Epithelial cell of esophagus (primary cell): ENCODE results near the gene PSTPIP1.

Source experiments
- DNase-seq: peaks from one replicate; pipeline ENCODE4 v3.0.0; 2010; ENCODE audit warnings: low read depth
- H3K4me3 ChIP-seq: 2 replicates; pipeline ENCODE4 v1.5.1; 2011; ENCODE audit warnings: mild to moderate bottlenecking, low read length, control low read depth
- CTCF ChIP-seq: IDR thresholded peaks from 2 replicates; pipeline ENCODE4 v1.5.1; 2011; ENCODE audit warnings: low read depth, mild to moderate bottlenecking, low read length, control low read depth, inconsistent platforms; ENCODE audit not compliant: insufficient read depth; ENCODE audit errors: missing control alignments

PSTPIP1 gene

GRCh38 chr15:77042245-77042919 is 47.5 kb downstream of the PSTPIP1 start:
- TF ChIP-seq CTCF, result no peak
- H3K4me3 ChIP-seq, result no peak overlapping the region
- no peak for DNase-seq

- no peak overlapping the region for H3K4me3 ChIP-seq
- TF ChIP-seq CTCF, result no peak
- no peak for DNase-seq
Observed at GRCh38 chr15:77042955-77043920, 48.3 kb downstream of the PSTPIP1 start.

- no peak overlapping the region for H3K4me3 ChIP-seq
- TF ChIP-seq CTCF, result no peak
- no peak for DNase-seq
Observed at GRCh38 chr15:77044228-77045042, 49.5 kb downstream of the PSTPIP1 start.

GRCh38 chr15:77045985-77046384 is 51.1 kb downstream of the PSTPIP1 start:
- DNase-seq, result no peak
- TF ChIP-seq CTCF, result no peak
- H3K4me3 ChIP-seq, result no peak overlapping the region

- TF ChIP-seq CTCF, result no peak
- no peak for DNase-seq
- no peak overlapping the region for H3K4me3 ChIP-seq
Observed at GRCh38 chr15:77046704-77047412, 51.9 kb downstream of the PSTPIP1 start.
